AG04450 (cell line): ENCODE results near the gene TBC1D8. TPM values are rescaled to one million over a fixed set of nuclear protein-coding genes. Genes with fewer than 3 reads are reported as not detected.

Experiments
- CTCF ChIA-PET: fragments of 300-600, 350-600 bp; formaldehyde crosslinking; extraction: SDS; loops from one replicate; lab custom pipeline; 2022; ENCODE audit warnings: antibody characterized with exemption, inconsistent platforms; lab: Charles Lee
- POLR2A ChIA-PET: fragments of 350-600 bp; formaldehyde crosslinking; extraction: SDS; loops from one replicate; lab custom pipeline; 2021; ENCODE audit warnings: antibody characterized with exemption, inconsistent platforms; lab: Yijun Ruan, JAX
- DNase-seq: peaks from one replicate; pipeline ENCODE4 v3.0.0-alpha.2; 2011; ENCODE audit warnings: low read depth, low spot score
- H3K27ac ChIP-seq: one replicate; pipeline ENCODE4 v1.5.1; 2012; ENCODE audit warnings: low read depth, low read length, control low read depth
- H3K27me3 ChIP-seq: one replicate; pipeline ENCODE4 v1.6.0; 2012; ENCODE audit warnings: low read length; ENCODE audit not compliant: control insufficient read depth, insufficient read depth
- H3K4me3 ChIP-seq: 2 replicates; pipeline ENCODE4 v1.5.1; 2011; ENCODE audit warnings: mild to moderate bottlenecking, low read depth, low read length, control low read depth
- H3K9me3 ChIP-seq: 2 replicates; pipeline ENCODE4 v1.5.1; 2012; ENCODE audit warnings: low read length; ENCODE audit not compliant: control insufficient read depth, insufficient read depth
- CTCF ChIP-seq: IDR thresholded peaks from 2 replicates; pipeline ENCODE4 v1.5.1; 2011; ENCODE audit warnings: low read depth, low read length, control low read depth, inconsistent platforms
- polyA plus RNA-seq: library from polyadenylated mRNA; depleted of rRNA; stranded (reverse); fragments of >200 nt; gene quantifications from 2 replicates; pipeline ENCODE4 v1.2.3, GENCODE V29; 2011

The TBC1D8 gene
- polyA plus RNA-seq, 1 experiment: 2.5 TPM

GRCh38 chr2:100983684-100984310 lies 167.4 kb downstream of the TBC1D8 start:
- CTCF ChIA-PET: interaction anchor here (1.8 to 2.4 kb wide), 2 partner anchors 253 to 380 kb away, joined by 4 to 22 read pairs; no protein-coding TSS in a partner anchor
- Histone ChIP-seq H3K27ac (no peak overlapping the region), H3K27me3 (no peaks in the 10 kb centered on the region), H3K9me3 (no peaks in the 10 kb centered on the region), H3K4me3 (no peak overlapping the region)
- POLR2A ChIA-PET: no interaction called here
- no peak for TF ChIP-seq CTCF
- no peak for DNase-seq

DNA sequence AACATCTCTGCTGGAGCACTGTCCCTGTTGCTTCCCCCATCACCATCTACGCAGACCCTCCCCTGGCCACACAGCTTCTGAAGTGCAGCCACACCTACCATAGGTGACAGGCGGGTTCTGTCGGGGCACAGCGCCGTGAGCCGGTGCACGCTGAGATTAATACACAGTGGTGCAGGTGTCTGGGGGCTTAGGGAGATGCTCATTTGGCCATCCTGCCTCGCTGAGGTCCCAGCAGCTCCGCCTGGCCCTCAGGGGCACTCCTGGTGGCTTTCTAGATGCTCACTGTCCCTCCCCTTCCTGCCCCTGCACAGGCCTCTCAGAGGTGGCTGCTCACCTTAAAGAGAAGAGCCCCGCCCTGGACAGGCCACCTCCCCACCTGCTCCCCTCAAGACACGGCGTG lies 168.0 kb downstream of the TBC1D8 start:
- no peaks in the 10 kb centered on the region for H3K9me3 ChIP-seq
- ChIA-PET POLR2A (no interaction called here), CTCF (interaction anchor here (1.8 to 2.4 kb wide), 2 partner anchors 252 to 380 kb away, joined by 4 to 22 read pairs; no protein-coding TSS in a partner anchor)
- no peak overlapping the region for H3K4me3 ChIP-seq
- no peak for DNase-seq
- H3K27ac ChIP-seq: no peak overlapping the region
- TF ChIP-seq CTCF: no peak
- no peaks in the 10 kb centered on the region for H3K27me3 ChIP-seq

GRCh38 chr2:100982431-100982861 lies 168.7 kb downstream of the TBC1D8 start:
- POLR2A ChIA-PET: no interaction called here
- TF ChIP-seq CTCF: no peak
- CTCF ChIA-PET: interaction anchor here (1.8 to 2.4 kb wide), 2 partner anchors 252 to 379 kb away, joined by 4 to 22 read pairs; no protein-coding TSS in a partner anchor
- no peaks in the 10 kb centered on the region for H3K9me3 ChIP-seq
- no peak for DNase-seq
- H3K4me3 ChIP-seq: no peak overlapping the region
- no peaks in the 10 kb centered on the region for H3K27me3 ChIP-seq
- H3K27ac ChIP-seq: no peak overlapping the region

GRCh38 chr2:100981011-100981410 lies 170.2 kb downstream of the TBC1D8 start:
- no peak for TF ChIP-seq CTCF

GRCh38 chr2:100980046-100980445 lies 171.1 kb downstream of the TBC1D8 start:
- no peak overlapping the region for H3K27ac ChIP-seq
- no peaks in the 10 kb centered on the region for H3K27me3 ChIP-seq
- ChIA-PET POLR2A (no interaction called here), CTCF (interaction anchor here (0.7 to 4.9 kb wide), 2 partner anchors 33 to 250 kb away, joined by 4 to 30 read pairs; no protein-coding TSS in a partner anchor)
- TF ChIP-seq CTCF: no peak
- H3K4me3 ChIP-seq: no peak overlapping the region
- H3K9me3 ChIP-seq: no peaks in the 10 kb centered on the region
- DNase-seq: no peak

More at GRCh38 chr2:100981011-100981410, 170.2 kb downstream of the TBC1D8 start:
- POLR2A ChIA-PET: no interaction called here
- no peak overlapping the region for H3K27ac ChIP-seq
- no peak overlapping the region for H3K4me3 ChIP-seq
- H3K27me3 ChIP-seq: no peaks in the 10 kb centered on the region
- CTCF ChIA-PET: interaction anchor here (4.9 kb wide), 1 partner anchor 251 kb away, joined by 30 read pairs; no protein-coding TSS in a partner anchor
- H3K9me3 ChIP-seq: no peaks in the 10 kb centered on the region
- no peak for DNase-seq
